K562 (cell line): Measurements from ENCODE around the gene PDLIM5. TPM values are rescaled to one million over a fixed set of nuclear protein-coding genes. Genes with fewer than 3 reads are reported as not detected.

Experiments used
- ATAC-seq: fragments of 200-7000 bp; cut with Tn5 transposase; 3 replicates; pipeline ENCODE4 v1.9.1; 2020; ENCODE audit warnings: moderate library complexity
- BruUV-seq: library from RNA; stranded (reverse); fragments of 400-500 nt; replicated peaks from 2 replicates; lab custom pipeline; 2021; lab: Mats Ljungman, UMichigan
- CTCF ChIA-PET: fragments of 300-600 bp; formaldehyde crosslinking; extraction: SDS; loops from one replicate; lab custom pipeline; 2021; ENCODE audit warnings: low intra/inter-chr PET ratio; lab: Yijun Ruan, JAX
- POLR2A ChIA-PET: fragments of 300-600, 350-650 bp; sonication (Branson Sonifier 250); formaldehyde crosslinking; extraction: SDS; loops from one replicate; lab custom pipeline; 2021; ENCODE audit warnings: antibody characterized with exemption, inconsistent platforms; lab: Yijun Ruan, JAX
- DNase-seq, 4 experiments: peaks; one replicate each; pipeline versions ENCODE4 v3.0.0 to v3.0.0-alpha.2; 2011 to 2018; ENCODE audit warnings: low spot score in 3 of 4, mixed read lengths in 3 of 4; ENCODE audit errors: extremely low read depth in 1 of 4
- FAIRE-seq: peaks from 2 replicates; lab custom pipeline; 2011; peaks lifted over from hg19 to GRCh38; lab: Jason Lieb, UNC
- H2AFZ ChIP-seq: 2 replicates; pipeline ENCODE4 v1.6.0; 2011; ENCODE audit warnings: low read depth, low read length, control low read depth, inconsistent platforms
- H3K27ac ChIP-seq: fragments of 200-600 bp; 3 replicates; pipeline ENCODE4 v1.8.0; 2011; ENCODE audit warnings: low read depth, mild to moderate bottlenecking, control low read depth, inconsistent platforms, low read length, moderate library complexity, mixed read lengths; ENCODE audit errors: extremely low read depth
- H3K27me3 ChIP-seq, 2 experiments: fragments of 300-600 bp in 1 of 2; 2 replicates in 1 of 2; 3 replicates in 1 of 2; pipeline versions ENCODE4 v1.6.0 to v1.8.0; 2011; ENCODE audit warnings: inconsistent platforms in 2 of 2, low read length in 2 of 2, mild to moderate bottlenecking in 1 of 2, mixed read lengths in 1 of 2, moderate library complexity in 1 of 2; ENCODE audit not compliant: control insufficient read depth in 2 of 2, insufficient read depth in 2 of 2
- H3K36me3 ChIP-seq: fragments of 300-600 bp; 3 replicates; pipeline ENCODE4 v1.8.0; 2011; ENCODE audit warnings: mild to moderate bottlenecking, low read length, inconsistent platforms; ENCODE audit not compliant: control insufficient read depth, insufficient read depth
- H3K4me1 ChIP-seq, 2 experiments: fragments of 200-600 bp in 1 of 2; replicated peaks in 1 of 2; 2 replicates in 1 of 2; 3 replicates in 1 of 2; pipeline versions ENCODE4 v1.5.1 to v1.8.0; 2011; ENCODE audit warnings: inconsistent platforms in 2 of 2, low read length in 2 of 2, mild to moderate bottlenecking in 1 of 2, mixed read lengths in 1 of 2, moderate library complexity in 1 of 2; ENCODE audit not compliant: control insufficient read depth in 2 of 2, insufficient read depth in 2 of 2
- H3K4me2 ChIP-seq: 2 replicates; pipeline ENCODE4 v1.6.1; 2011; ENCODE audit warnings: low read length, control low read depth, inconsistent platforms, mixed read lengths; ENCODE audit not compliant: insufficient read depth
- H3K4me3 ChIP-seq: fragments of 200-600 bp; sonication (generic), shearing (Covaris generic); 2 replicates; pipeline ENCODE4 v1.5.1; 2016; ENCODE audit warnings: control low read depth, inconsistent platforms
- H3K79me2 ChIP-seq: fragments of 200-600 bp; 3 replicates; pipeline ENCODE4 v1.8.0; 2011; ENCODE audit warnings: low read length, inconsistent platforms; ENCODE audit not compliant: control insufficient read depth, insufficient read depth
- H3K9ac ChIP-seq, 2 experiments: 2 replicates each; pipeline versions ENCODE4 v1.6.0 to v1.6.1; 2011; ENCODE audit warnings: low read depth in 2 of 2, low read length in 2 of 2, control low read depth in 1 of 2, inconsistent platforms in 1 of 2, mild to moderate bottlenecking in 1 of 2, mixed read lengths in 1 of 2; ENCODE audit not compliant: insufficient read depth in 1 of 2
- H3K9me1 ChIP-seq: one replicate; pipeline ENCODE4 v1.6.0; 2011; ENCODE audit warnings: inconsistent platforms, mild to moderate bottlenecking, low read length, moderate library complexity; ENCODE audit not compliant: control insufficient read depth, insufficient read depth
- H3K9me3 ChIP-seq: replicated peaks from 2 replicates; pipeline ENCODE4 v1.5.1; 2011; ENCODE audit warnings: low read depth, low read length, inconsistent platforms; ENCODE audit not compliant: control insufficient read depth, insufficient read depth
- H4K20me1 ChIP-seq: replicated peaks from 2 replicates; pipeline ENCODE4 v1.6.1; 2011; ENCODE audit warnings: low read length, inconsistent platforms, mixed read lengths; ENCODE audit not compliant: control insufficient read depth, insufficient read depth
- ATF4 ChIP-seq: fragments of 450-650 bp; formaldehyde crosslinking; IDR thresholded peaks from 2 replicates; pipeline ENCODE4 v1.4.0; 2022; ENCODE audit warnings: mild to moderate bottlenecking, moderate library complexity
- C11orf30 ChIP-seq: fragments of 450-650 bp; IDR thresholded peaks from 2 replicates; pipeline ENCODE4 v1.6.1; 2016; ENCODE audit warnings: low read depth, mild to moderate bottlenecking
- DMBX1 ChIP-seq: fragments of 250-450 bp; sonication (Bioruptor Pico); IDR thresholded peaks from 2 replicates; pipeline ENCODE4 v1.8.0; 2022; ENCODE audit warnings: inconsistent platforms, mild to moderate bottlenecking, moderate library complexity, borderline replicate concordance
- KDM1A ChIP-seq, 2 experiments: fragments of 450-650 bp; IDR thresholded peaks; 2 replicates each; pipeline ENCODE4 v1.6.1; 2016; ENCODE audit warnings: mild to moderate bottlenecking in 2 of 2
- KDM5B ChIP-seq: fragments of 200-600 bp; sonication (generic); IDR thresholded peaks from 2 replicates; pipeline ENCODE4 v1.6.1; 2012; ENCODE audit warnings: low read depth, mild to moderate bottlenecking, moderate library complexity, low read length, control low read depth, inconsistent platforms; ENCODE audit not compliant: insufficient replicate concordance
- MAFF ChIP-seq: IDR thresholded peaks from 2 replicates; pipeline ENCODE4 v1.6.1; 2012; ENCODE audit warnings: low read length, improper control_type of control experiment
- MAFG ChIP-seq: fragments of 450-650 bp; conservative IDR thresholded peaks from 2 replicates; pipeline ENCODE4 v1.6.1; 2016; ENCODE audit warnings: missing genetic modification characterization, missing compliant biosample characterization
- MAFK ChIP-seq: IDR thresholded peaks from 2 replicates; pipeline ENCODE4 v1.6.1; 2011; ENCODE audit warnings: low read length, improper control_type of control experiment
- MLLT1 ChIP-seq, 2 experiments: fragments of 450-650 bp; IDR thresholded peaks; 2 replicates each; pipeline ENCODE4 v1.6.1; 2016
- NFE2 ChIP-seq: IDR thresholded peaks from 2 replicates; pipeline ENCODE4 v1.6.1; 2014; ENCODE audit warnings: antibody characterized with exemption, low read depth
- PML ChIP-seq: IDR thresholded peaks from 2 replicates; pipeline ENCODE4 v1.6.1; 2012; ENCODE audit warnings: low read length, inconsistent platforms
- RBBP5 ChIP-seq: fragments of 200-600 bp; sonication (generic); IDR thresholded peaks from 2 replicates; pipeline ENCODE4 v1.6.1; 2012; ENCODE audit warnings: borderline replicate concordance, mild to moderate bottlenecking, low read length, control low read depth, inconsistent platforms; ENCODE audit not compliant: insufficient read depth, poor library complexity, severe bottlenecking
- SMARCB1 ChIP-seq: IDR thresholded peaks from 2 replicates; pipeline ENCODE4 v1.6.1; 2011; ENCODE audit warnings: improper control_type of control experiment, low read depth; ENCODE audit not compliant: insufficient read length
- SREBF2 ChIP-seq: sonication (generic); formaldehyde crosslinking; IDR thresholded peaks from 2 replicates; pipeline ENCODE4 v1.4.0; 2020; ENCODE audit warnings: mild to moderate bottlenecking, missing genetic modification reagents
- U2AF2 ChIP-seq: fragments of 200-400 bp; formaldehyde crosslinking; optimal IDR thresholded peaks from 2 replicates; pipeline ENCODE3; 2017; ENCODE audit warnings: low read depth, mild to moderate bottlenecking, low read length
- ZNF316 ChIP-seq: fragments of 450-650 bp; IDR thresholded peaks from 2 replicates; pipeline ENCODE4 v1.6.1; 2016
- ZNF354B ChIP-seq: fragments of 250-450 bp; sonication (Bioruptor Pico); IDR thresholded peaks from 2 replicates; pipeline ENCODE4 v1.4.0; 2020
- WGBS: fragments of 100-300 bp; shearing (Covaris generic); methylation state at CpG from one replicate; pipeline ENCODE4 v1.1.6; 2016; ENCODE audit warnings: low coverage, mixed read lengths; ENCODE audit not compliant: insufficient coverage; ENCODE audit errors: missing lambda C conversion rate; 5-methylcytosine and 5-hydroxymethylcytosine counted together
- in situ Hi-C: fragments of 300-500 bp; cut with MboI; formaldehyde crosslinking; loops from 4 replicates; pipeline ENCODE4 v1.15.0; 2018; ENCODE audit warnings: inconsistent platforms, mixed read lengths
- intact Hi-C: fragments of 100-400 bp; cut with micrococcal nuclease; formaldehyde crosslinking; loops from 2 replicates; pipeline ENCODE4 v1.14.2; 2022
- polyA plus RNA-seq, 8 experiments: library from polyadenylated mRNA; depleted of rRNA in 4 of 8; stranded (reverse) in 5 of 8; unstranded in 3 of 8; fragments of >200 nt; fragmentation: Nextera tagmentation in 2 of 8; fragmentation: Illumina TruSeq in 1 of 8; extraction: Ambion mirVana in 2 of 8; extraction: Trizol in 1 of 8; gene quantifications; 2 replicates each; pipeline versions ENCODE4 v1.2.1 to v1.2.3, GENCODE V29; 2011 to 2014; ENCODE audit warnings: inconsistent platforms in 1 of 8, missing spikeins in 1 of 8
- total RNA-seq, 7 experiments: library from RNA; depleted of rRNA in 6 of 7; stranded (reverse); fragments of >200 nt in 6 of 7; fragmentation: Illumina TruSeq in 2 of 7; extraction: Trizol in 2 of 7; gene quantifications; 2 replicates each; pipeline versions ENCODE4 v1.2.1 to v1.2.3, GENCODE V29; 2011 to 2021; ENCODE audit warnings: low replicate concordance in 1 of 7

PDLIM5 gene
- total and polyA plus RNA-seq, 9 of the 15 experiments (the other 6 are each of a cell fraction or from before 2014, with no cell fraction given) = 36.9 to 127 (median 62.5) TPM

GRCh38 chr4:94480362-94480951 lies 28.7 kb downstream of the PDLIM5 start (continued):
- TF ChIP-seq SMARCB1 = no peak
- no peak for TF ChIP-seq PML
- no peak for TF ChIP-seq SREBF2
- no peak for TF ChIP-seq KDM5B
- TF ChIP-seq DMBX1 (CRISPR knock-in tag) = no peak
- no peak for TF ChIP-seq ZNF354B
- no peak for TF ChIP-seq U2AF2
- TF ChIP-seq, all 486 proteins: peak for 0

GRCh38 chr4:94483895-94484294 lies 32.2 kb downstream of the PDLIM5 start:
- no peak for DNase-seq
- intact Hi-C loops (no loop called here), in situ Hi-C loops (no loop called here)
- TF ChIP-seq MLLT1 (IDR thresholded peaks at IDR 0.05) (no peak), NFE2 (peak; percentile 33; the same call in 1 of the 2 replicates), MAFF (peak; percentile 97), C11orf30 (peak; percentile 97), MAFK (peak; percentile 95), KDM1A (IDR thresholded peaks at IDR 0.05) (0 out of 4 replicates have a peak, but pooled peaks of 1 of the 2 experiments have one; percentile 8), ATF4 (CRISPR knock-in tag) (no peak), MAFG (tag) (peak; percentile 94), ZNF316 (peak; percentile 99), RBBP5 (no peak)
- H3K27me3 ChIP-seq = no peaks in the 10 kb centered on the region
- no peaks in the 10 kb centered on the region for H4K20me1 ChIP-seq
- no peaks in the 10 kb centered on the region for H3K36me3 ChIP-seq
- peaks cover 7 to 22% of the 10 kb centered on the region in 2 experiments; a peak in 4 of 5 replicates for H3K4me1 ChIP-seq
- no peak for ATAC-seq
- H3K4me3 ChIP-seq = no peak overlapping the region
- FAIRE-seq = peak; percentile 65
- H3K9me3 ChIP-seq = no peaks in the 10 kb centered on the region
- no peak overlapping the region for H3K4me2 ChIP-seq
- no peak overlapping the region for H2AFZ ChIP-seq
- peak overlapping the region; percentile 19; the same call in 1 of the 3 replicates for H3K27ac ChIP-seq
- no peaks in the 10 kb centered on the region for H3K9me1 ChIP-seq
- ChIA-PET CTCF (no interaction called here), POLR2A (no interaction called here)
- no peak overlapping the region for H3K9ac ChIP-seq
- H3K79me2 ChIP-seq = peaks cover 79% of the 10 kb centered on the region
- BruUV-seq = no TSS peak
- 38% methylated on average over 4 of the region's 4 CpGs for WGBS
